NCI-H82 treated with DMSO at 0.1 percent for 48 hours (cell line): ENCODE results near the gene STX7.

ENCODE experiments used
- DNase-seq: peaks from one replicate; lab custom pipeline; 2025; ENCODE audit not compliant: unreplicated experiment; lab: John Stamatoyannopoulos, UW

The STX7 gene

GRCh38 chr6:132414322-132414721 lies 98.6 kb downstream of the STX7 start:
- no peak for DNase-seq

GRCh38 chr6:132413499-132413802 lies 99.5 kb downstream of the STX7 start:
- DNase-seq, result no peak

GRCh38 chr6:132412656-132413498 lies 100.0 kb downstream of the STX7 start:
- no peak for DNase-seq

DNA sequence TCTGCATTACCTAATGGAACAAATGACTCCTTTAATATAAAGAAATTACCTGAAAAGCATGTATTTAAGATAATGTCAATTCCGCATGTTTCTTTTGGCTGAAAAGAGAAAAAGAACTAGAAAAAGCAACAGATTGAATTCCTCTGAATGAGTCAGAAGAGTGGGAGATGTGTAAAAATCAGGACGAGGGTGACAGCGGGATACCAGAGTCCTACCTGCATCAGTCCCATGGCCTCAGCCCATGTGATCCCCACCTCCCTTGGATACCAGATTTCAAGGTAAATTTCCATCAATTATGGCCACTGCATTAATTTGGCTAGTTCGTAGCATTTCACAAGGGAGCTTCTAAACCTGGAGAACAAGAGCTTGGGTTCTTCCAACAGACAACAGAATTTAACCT lies 101.6 kb downstream of the STX7 start:
- DNase-seq, result no peak

DNA sequence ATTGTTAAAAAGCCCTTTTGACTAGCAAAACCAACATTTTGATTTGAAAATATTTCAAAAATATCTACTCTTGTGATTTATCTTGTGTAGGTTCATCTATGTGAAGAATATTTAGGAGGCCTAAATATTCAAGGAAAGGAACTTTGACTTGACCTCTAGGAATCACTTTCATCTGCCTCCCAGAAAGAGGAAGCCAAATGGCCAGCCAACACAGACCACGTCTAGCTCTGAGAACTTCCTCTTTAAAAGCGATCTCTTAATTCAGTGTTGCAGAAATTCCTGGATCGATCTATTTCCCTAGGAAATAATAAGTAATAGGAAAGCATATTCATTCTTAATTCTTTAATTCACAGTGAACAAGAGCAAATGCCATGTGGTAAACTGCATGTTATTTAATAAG lies 102.1 kb downstream of the STX7 start:
- DNase-seq, result no peak

DNA sequence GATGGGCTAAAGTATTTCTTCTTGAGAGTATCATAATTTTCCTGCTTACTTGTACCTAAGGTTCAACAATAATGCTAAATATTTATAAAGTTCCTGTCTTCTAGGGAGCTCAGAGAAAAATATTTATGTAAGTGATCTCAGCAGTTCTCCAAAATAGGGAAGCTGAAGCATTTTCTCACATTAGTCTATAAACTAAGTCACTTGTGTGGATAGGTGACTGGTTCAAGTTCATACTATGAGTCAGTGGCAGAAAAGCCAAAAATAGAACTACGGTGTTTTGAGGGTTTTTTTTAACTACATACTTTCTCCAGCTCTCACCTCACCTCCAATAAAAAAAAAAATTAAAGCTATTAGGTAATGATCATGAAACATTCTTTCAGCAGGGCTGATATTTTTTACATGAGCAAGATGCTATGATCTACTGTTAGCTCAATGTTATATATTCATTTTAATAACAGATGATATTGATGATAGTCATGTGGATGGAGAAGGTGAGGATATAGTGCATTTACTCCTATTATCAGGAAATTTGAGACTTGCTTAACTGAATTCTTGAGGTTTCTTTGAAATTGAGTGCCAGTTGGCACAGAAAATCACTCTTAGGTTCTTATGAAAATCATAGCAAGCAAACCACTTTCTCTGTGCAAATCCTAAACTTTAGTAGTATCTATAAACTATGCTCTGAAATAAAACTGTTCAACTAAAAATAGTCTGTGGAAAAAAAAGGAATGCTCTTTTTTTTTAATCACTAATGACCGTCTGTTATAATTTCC lies 107.6 kb downstream of the STX7 start:
- no peak for DNase-seq

- no peak for DNase-seq
Measured at GRCh38 chr6:132404736-132405135, 108.2 kb downstream of the STX7 start.

DNA sequence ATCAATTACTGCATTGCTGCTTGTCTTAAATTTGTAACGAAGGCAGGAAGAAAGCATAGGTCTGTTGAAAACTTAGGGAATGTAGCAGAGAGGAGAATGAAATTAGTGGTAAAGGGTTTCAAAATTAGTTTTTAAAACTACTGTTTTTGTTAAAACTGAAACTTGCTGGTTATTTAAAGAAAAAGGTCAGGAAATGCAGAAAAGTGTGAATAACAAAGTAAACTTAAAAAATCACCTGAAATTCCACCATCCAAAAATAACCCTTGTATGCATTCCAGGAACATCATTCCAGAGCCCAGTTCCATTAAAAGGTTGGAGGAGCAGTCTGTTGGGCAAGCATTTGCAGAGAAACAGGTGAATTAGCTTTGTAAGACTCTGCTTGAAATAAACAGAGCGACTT lies 108.6 kb downstream of the STX7 start:
- DNase-seq, result no peak

DNA sequence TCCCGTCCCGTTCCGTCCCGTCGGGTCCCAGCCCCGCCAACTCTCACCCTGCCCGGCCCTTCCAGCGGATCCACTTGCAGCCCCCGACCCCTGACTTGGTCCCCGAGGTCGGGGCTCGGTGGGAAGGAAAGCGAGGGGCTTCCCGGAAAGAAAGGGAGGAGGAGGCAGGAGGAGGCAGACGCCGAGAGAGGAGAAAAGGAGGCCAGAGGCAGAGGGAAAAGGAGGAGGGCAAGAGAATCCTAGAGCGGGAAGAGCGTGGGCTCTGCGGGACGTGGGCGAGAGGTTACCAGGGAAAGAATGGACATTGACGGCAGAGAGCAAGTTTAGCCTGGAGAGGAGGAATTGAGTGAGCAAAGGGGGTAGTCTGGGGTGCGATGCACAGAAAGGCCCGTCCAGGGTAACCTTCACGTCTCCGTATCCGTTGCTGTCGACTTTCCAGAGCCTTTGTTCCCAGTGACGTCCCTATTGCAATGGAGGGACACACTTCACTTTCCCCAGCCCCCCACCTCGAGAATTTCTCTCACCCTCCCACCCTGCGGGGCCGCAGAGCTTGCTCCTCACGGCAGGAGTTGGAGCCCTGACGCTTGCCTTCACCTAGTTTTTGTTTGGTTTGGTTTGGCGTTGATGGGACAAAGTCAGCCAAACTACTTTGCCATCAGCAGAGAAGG lies 111.2 kb downstream of the STX7 start:
- DNase-seq, result no peak

GRCh38 chr6:132400883-132401617 lies 111.9 kb downstream of the STX7 start, which contains the start of gene MOXD1:
MOXD1 (minus strand) TSS chr6:132401475; CDS start chr6:132401426, 49 bp downstream.
- DNase-seq, result no peak

- DNase-seq, result no peak
Measured at GRCh38 chr6:132400555-132400882, 112.4 kb downstream of the STX7 start.

- no peak for DNase-seq
Measured at GRCh38 chr6:132399376-132400074, 113.4 kb downstream of the STX7 start.
